BLaER1 (cell line): ENCODE measurements around the gene SSRP1.
"Not testable (repeated sequence)": the region's sequence is repeated elsewhere in the genome, so short reads cannot be mapped to it uniquely, and the experiment has no call there.

Experiments
- H3K27ac ChIP-seq: shearing (Covaris generic); formaldehyde crosslinking; 2 replicates; pipeline ENCODE4 v1.8.1; 2022
- H3K27me3 ChIP-seq: shearing (Covaris generic); formaldehyde crosslinking; 2 replicates; pipeline ENCODE4 v1.8.1; 2022
- H3K36me3 ChIP-seq: shearing (Covaris generic); formaldehyde crosslinking; 2 replicates; pipeline ENCODE4 v1.8.1; 2022
- H3K4me1 ChIP-seq: shearing (Covaris generic); formaldehyde crosslinking; 2 replicates; pipeline ENCODE4 v1.8.1; 2022
- H3K4me2 ChIP-seq: shearing (Covaris generic); formaldehyde crosslinking; 2 replicates; pipeline ENCODE4 v1.8.1; 2022
- H3K4me3 ChIP-seq: shearing (Covaris generic); formaldehyde crosslinking; 2 replicates; pipeline ENCODE4 v1.8.1; 2022
- H3K9ac ChIP-seq: shearing (Covaris generic); formaldehyde crosslinking; 2 replicates; pipeline ENCODE4 v1.8.1; 2022
- H3K9me3 ChIP-seq: shearing (Covaris generic); formaldehyde crosslinking; 2 replicates; pipeline ENCODE4 v1.8.1; 2022
- H4K20me1 ChIP-seq: shearing (Covaris generic); formaldehyde crosslinking; 2 replicates; pipeline ENCODE4 v1.8.1; 2022
- Cebpa-rat ChIP-seq: shearing (Covaris generic); IDR thresholded peaks from 2 replicates; pipeline ENCODE4 v1.8.1; 2022

The SSRP1 gene

DNA sequence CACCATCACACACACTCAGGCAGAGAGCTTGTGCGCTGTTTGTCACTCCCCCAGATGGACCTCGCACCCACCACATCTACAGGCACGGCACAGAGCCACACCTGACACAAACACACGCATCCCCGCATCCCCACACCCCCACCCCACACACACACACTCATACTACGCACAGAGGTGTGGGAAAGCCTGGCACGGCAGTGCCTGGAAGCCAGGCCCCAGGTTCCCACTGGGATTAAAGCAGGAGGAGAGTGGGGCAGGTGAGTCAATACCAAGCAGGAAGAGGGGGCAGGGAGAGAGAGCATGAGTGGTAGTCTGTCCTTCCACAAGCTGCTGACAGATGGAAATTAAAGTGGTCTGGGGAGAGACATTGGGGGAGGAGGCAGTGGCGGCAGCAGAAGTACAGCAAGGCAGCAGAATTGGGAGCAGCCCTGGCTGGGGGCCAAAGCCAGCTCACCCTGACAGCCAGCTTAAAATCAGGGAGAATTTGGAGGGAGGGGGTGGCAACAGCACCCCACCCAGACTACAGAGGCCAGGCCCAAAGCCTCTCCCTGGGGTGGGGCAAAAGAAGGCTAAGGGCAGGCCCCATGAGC lies 31.6 kb downstream of the SSRP1 start:
- Histone ChIP-seq H4K20me1 (no peaks in the 10 kb centered on the region), H3K36me3 (peaks cover 56% of the 10 kb centered on the region), H3K27ac (no peak overlapping the region), H3K4me1 (peaks cover 24% of the 10 kb centered on the region), H3K4me3 (no peak overlapping the region), H3K9ac (no peak overlapping the region), H3K9me3 (peaks cover 16% of the 10 kb centered on the region), H3K4me2 (no peak overlapping the region), H3K27me3 (no peaks in the 10 kb centered on the region)
- no peak for TF ChIP-seq Cebpa-rat

DNA sequence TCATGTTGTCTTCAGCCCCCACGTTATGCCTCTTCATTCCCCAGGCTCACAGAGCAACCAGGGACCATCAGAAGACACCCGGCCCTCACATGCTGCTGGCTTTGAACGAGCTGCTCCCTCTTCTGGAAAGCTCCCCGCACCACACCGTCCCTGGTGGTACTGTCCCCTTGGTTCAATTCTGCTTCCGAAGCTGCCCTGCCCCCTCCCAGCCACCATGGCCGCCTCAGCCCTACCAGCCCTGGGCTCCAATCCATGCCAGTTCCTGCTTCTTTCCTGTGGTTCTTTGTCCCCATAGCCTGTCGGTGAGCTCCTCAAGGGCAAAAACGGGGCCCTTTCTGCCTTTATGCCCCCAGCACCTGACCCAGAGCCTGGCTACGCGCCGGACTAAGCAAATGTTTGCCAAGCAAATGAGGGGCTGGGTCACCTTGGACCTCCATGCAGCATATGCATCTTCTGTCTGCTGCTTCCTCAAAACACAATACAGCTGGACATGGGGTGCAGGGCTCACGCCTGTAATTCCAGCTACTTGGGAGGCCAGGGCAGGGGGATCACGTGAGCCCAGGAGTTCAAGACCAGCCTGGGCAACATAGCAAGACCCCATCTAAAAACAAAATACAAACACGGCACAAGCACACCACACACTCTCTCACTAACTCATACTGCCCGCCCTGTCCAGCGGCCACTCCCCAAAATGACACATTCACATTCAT lies 32.3 kb downstream of the SSRP1 start:
- Histone ChIP-seq H3K9ac (no peak overlapping the region), H3K27ac (no peak overlapping the region), H4K20me1 (no peaks in the 10 kb centered on the region), H3K4me2 (no peak overlapping the region), H3K4me1 (peaks cover 24% of the 10 kb centered on the region), H3K27me3 (no peaks in the 10 kb centered on the region), H3K9me3 (peaks cover 21% of the 10 kb centered on the region), H3K36me3 (peaks cover 56% of the 10 kb centered on the region), H3K4me3 (no peak overlapping the region)
- no peak for TF ChIP-seq Cebpa-rat

DNA sequence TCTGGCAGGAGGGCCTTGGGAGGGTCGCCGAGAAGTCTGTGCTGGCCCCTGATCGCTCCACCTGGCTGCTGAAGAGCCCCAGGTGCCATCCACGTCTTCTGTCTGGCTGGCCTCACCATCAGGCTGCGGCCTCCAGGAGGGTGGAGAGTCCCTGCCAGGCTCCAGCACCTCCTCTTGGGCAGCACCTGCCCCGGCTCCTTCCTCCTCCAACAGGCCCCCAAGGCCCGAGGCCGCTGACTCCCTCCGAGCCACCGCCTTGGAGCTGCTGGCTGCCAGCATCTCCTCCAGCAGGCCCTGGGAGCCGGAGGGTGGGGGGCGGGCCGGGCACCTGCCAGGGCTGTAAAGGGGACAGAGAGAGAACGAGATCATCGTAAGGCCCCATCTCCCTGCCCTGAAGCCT lies 33.2 kb downstream of the SSRP1 start:
- Histone ChIP-seq H3K9ac (no peak overlapping the region), H3K4me1 (peaks cover 19% of the 10 kb centered on the region), H3K27me3 (no peaks in the 10 kb centered on the region), H3K4me2 (no peak overlapping the region), H3K27ac (no peak overlapping the region), H4K20me1 (no peaks in the 10 kb centered on the region), H3K36me3 (peaks cover 63% of the 10 kb centered on the region), H3K9me3 (peaks cover 28% of the 10 kb centered on the region), H3K4me3 (no peak overlapping the region)
- no peak for TF ChIP-seq Cebpa-rat

DNA sequence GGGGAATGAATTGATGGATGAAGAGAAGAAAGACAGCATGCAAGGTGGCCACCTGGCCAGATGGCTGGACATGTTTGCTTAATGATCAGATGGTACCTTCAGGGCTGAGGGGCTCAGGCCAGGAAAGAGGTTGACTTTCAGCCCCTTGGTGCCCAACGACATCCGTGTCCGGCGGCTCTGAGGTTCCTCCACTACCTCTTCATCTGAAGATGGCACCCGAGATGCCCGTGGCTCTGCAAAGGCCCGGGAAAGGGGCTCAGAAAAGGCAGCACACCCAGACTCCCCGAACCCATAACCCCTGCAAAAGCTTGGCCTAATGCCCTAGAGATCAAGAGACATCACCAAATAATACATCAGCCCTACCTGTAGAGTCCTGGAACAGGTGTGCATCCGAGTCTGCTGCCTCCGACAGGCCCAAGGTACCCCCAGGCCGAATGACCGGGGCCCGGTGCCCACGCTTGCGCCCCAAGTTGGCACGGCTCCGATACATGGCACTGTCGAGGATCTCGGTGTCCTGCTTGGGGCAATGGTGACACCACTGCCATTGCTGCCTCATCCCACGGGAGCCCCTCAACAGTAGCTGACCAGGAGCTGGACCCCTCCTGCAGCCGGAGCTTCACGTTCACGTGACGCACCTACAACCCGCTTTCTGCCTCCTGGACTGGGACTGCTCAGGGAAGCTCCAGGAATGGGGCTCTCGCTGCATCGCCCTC lies 33.8 kb downstream of the SSRP1 start:
- Histone ChIP-seq H3K4me3 (no peak overlapping the region), H3K4me1 (peaks cover 12% of the 10 kb centered on the region), H3K27ac (no peak overlapping the region), H3K9me3 (peaks cover 34% of the 10 kb centered on the region), H3K9ac (no peak overlapping the region), H3K36me3 (peaks cover 67% of the 10 kb centered on the region), H3K27me3 (no peaks in the 10 kb centered on the region), H4K20me1 (no peaks in the 10 kb centered on the region), H3K4me2 (no peak overlapping the region)
- TF ChIP-seq Cebpa-rat = no peak

DNA sequence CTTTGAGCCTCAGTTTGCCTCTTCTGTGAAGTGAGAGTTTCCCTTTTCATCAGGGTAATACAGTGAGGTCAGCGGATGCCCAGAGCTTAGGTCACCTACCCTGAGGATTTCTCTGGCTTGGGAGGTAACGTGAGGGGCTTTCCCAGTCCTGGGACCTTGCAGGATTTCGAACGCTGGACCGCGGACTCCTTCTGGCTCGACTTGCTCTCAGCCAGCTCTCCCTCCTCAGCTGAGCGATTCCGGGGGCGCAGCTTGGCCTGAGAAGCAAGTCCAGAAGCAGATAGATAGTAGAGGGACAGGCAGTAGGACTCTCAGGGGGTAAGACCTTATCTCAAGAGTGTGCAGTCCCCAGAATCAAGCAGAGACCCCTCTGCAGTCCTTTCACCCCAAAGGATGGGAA lies 34.9 kb downstream of the SSRP1 start:
- Histone ChIP-seq H3K27ac (no peak overlapping the region), H3K9ac (no peak overlapping the region), H3K9me3 (peaks cover 34% of the 10 kb centered on the region), H3K4me3 (no peak overlapping the region), H3K4me1 (peaks cover 2% of the 10 kb centered on the region), H4K20me1 (no peaks in the 10 kb centered on the region), H3K4me2 (no peak overlapping the region), H3K27me3 (no peaks in the 10 kb centered on the region), H3K36me3 (peaks cover 67% of the 10 kb centered on the region)
- no peak for TF ChIP-seq Cebpa-rat

DNA sequence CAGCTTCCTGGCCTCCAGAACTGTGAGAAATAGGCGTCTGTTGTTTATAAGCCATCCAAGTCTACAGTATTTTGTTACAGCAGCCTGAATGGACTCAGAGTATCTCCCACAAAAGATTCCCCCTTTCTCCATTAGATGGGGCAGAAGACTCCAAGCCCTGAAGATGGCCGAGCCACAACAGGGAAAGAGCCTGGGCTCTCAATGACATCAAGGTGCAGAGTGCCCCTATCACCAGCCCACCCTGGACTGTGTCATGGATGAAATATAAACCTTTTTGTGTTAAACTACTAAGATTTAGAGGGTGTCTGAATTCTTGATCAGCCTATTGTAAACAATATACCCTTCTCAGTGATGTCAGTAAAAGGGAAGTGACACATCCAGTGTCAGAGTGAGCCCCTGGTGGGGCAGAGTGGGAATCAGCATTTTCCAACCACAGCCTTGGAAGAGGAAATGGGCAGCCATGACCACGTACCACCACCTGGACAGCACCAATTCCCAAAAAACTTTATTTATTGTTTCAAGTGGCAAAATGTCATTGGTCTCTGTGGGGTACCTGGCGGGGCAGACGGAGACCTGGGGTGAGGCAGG lies 36.4 kb downstream of the SSRP1 start:
- H4K20me1 ChIP-seq = no peaks in the 10 kb centered on the region
- H3K36me3 ChIP-seq = peaks cover 67% of the 10 kb centered on the region
- no peaks in the 10 kb centered on the region for H3K27me3 ChIP-seq
- TF ChIP-seq Cebpa-rat = no peak
- H3K27ac ChIP-seq = no peak overlapping the region
- peaks cover 34% of the 10 kb centered on the region for H3K9me3 ChIP-seq
- no peak overlapping the region for H3K4me2 ChIP-seq
- H3K9ac ChIP-seq = no peak overlapping the region
- H3K4me1 ChIP-seq = no peaks in the 10 kb centered on the region
- H3K4me3 ChIP-seq = no peak overlapping the region

DNA sequence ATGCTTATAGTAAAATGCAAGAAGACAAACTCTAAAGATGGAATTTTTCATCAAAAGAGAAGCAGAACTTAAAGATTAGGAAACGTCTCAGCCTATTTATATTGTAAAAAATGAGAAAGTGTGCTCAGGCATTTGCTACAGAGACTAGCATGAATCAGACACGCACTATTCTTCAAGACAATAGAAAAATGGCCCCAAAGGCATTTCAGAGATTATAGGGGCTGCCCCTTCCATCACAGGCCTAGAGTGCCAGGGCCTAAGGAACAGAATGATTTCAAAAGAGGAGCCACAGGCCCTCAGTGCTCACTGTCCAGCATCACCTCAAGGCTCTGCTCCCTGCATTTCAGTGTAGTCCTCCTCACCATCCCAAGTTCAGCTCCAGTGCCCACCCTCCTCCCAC lies 38.5 kb downstream of the SSRP1 start:
- Histone ChIP-seq H3K27me3 (no peaks in the 10 kb centered on the region), H3K9ac (no peak overlapping the region), H4K20me1 (no peaks in the 10 kb centered on the region), H3K4me1 (no peaks in the 10 kb centered on the region), H3K4me3 (no peak overlapping the region), H3K9me3 (peaks cover 34% of the 10 kb centered on the region), H3K4me2 (no peak overlapping the region), H3K36me3 (peaks cover 51% of the 10 kb centered on the region), H3K27ac (no peak overlapping the region)
- TF ChIP-seq Cebpa-rat = no peak

DNA sequence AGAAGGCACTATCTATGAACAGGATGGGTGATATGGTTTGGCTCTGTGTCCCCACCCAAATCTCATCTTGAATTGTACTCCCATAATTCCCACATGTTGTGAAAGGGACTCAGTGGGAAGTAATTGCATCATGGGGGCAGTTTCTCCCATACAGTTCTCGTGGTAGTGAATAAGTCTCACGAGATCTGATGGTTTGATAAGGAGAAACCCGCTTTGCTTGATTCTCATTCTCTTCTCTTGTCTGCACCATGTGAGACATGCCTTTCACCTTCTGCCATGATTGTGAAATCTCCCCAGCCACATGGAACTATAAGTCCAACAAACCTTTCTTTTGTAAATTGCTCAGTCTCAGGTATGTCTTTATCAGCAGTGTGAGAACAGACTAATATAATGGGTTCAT lies 39.5 kb downstream of the SSRP1 start:
- H3K4me2 ChIP-seq, H3K4me3 ChIP-seq, H3K4me1 ChIP-seq, H3K9ac ChIP-seq, H4K20me1 ChIP-seq, H3K27ac ChIP-seq, H3K27me3 ChIP-seq: not testable (repeated sequence)
- peaks cover 34% of the 10 kb centered on the region for H3K9me3 ChIP-seq
- H3K36me3 ChIP-seq = peaks cover 41% of the 10 kb centered on the region

DNA sequence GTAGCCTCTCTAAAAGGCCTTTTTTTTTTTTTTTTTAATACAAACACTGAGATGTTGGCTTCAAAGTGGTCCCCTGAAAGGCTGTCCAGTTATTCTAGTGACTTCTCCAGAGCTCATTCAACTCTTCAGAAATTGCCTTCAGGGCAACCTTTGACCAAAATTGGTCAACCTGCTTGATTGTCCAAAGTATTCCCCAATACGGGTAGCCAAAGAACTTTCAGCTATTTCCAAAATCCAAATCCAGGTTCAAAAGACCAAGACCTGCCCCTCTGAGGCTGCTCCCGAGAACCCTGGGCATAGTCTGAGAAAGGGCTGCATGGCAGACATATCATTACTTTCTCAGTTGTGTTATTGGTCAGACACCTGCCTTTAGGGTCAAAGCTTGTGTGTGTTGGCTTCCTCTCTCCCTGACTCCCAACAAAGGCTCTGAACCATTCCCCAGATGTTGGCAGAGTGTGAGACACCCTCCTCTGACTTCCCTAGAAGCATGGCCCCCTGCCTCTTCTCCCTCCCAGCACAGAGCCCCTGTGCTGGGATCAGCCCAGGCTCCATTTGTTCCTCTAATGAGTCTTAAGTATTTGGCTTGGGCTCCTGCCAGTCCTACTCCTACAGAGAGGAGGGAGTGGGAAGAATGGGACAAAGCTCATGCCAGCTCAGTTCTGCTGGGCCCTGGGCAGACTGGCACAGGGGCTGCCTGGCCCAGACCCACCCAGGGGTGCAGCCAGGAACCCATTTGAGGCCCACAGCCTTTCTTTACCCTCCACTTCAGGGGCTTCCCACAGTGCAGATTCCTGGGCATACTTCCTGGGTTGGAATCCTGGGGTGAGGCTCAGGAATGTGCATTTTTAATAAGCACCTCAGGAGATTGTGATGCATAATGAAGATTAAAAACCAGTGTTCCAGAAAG lies 41.2 kb downstream of the SSRP1 start:
- H4K20me1 ChIP-seq = no peaks in the 10 kb centered on the region
- no peak overlapping the region for H3K4me2 ChIP-seq
- H3K36me3 ChIP-seq = peaks cover 24% of the 10 kb centered on the region
- no peak overlapping the region for H3K9ac ChIP-seq
- no peak overlapping the region for H3K27ac ChIP-seq
- H3K4me1 ChIP-seq = peaks cover 3% of the 10 kb centered on the region
- H3K9me3 ChIP-seq = peaks cover 22% of the 10 kb centered on the region
- TF ChIP-seq Cebpa-rat = no peak
- H3K27me3 ChIP-seq = no peaks in the 10 kb centered on the region
- no peak overlapping the region for H3K4me3 ChIP-seq
